GM12873 (cell line): ENCODE data around the gene BAZ1B.

Source experiments
- CTCF ChIP-seq: IDR thresholded peaks from 2 replicates; pipeline ENCODE4 v1.5.1; 2012; ENCODE audit warnings: low read depth, mild to moderate bottlenecking, moderate library complexity, low read length, control low read depth; ENCODE audit not compliant: insufficient read depth; ENCODE audit errors: missing control alignments

BAZ1B gene

GRCh38 chr7:73522105-73522872, at the start of gene BAZ1B:
Gene BAZ1B, minus strand, starts transcription at chr7:73522293. Its CDS starts 360 bp downstream, at chr7:73521933.
- TF ChIP-seq CTCF = no peak

- no peak for TF ChIP-seq CTCF
Observed at GRCh38 chr7:73570977-73571376, 48.9 kb upstream of the BAZ1B start.

- TF ChIP-seq CTCF = no peak
Observed at GRCh38 chr7:73570521-73570920, 48.4 kb upstream of the BAZ1B start.

- TF ChIP-seq CTCF = no peak
Observed at GRCh38 chr7:73569042-73569608, 47.0 kb upstream of the BAZ1B start.

- no peak for TF ChIP-seq CTCF
Observed at GRCh38 chr7:73567846-73568685, 46.0 kb upstream of the BAZ1B start.

- no peak for TF ChIP-seq CTCF
Observed at GRCh38 chr7:73567140-73567539, 45.0 kb upstream of the BAZ1B start.

- no peak for TF ChIP-seq CTCF
Observed at GRCh38 chr7:73565675-73566340, 43.7 kb upstream of the BAZ1B start.
